K562 (cell line): ENCODE data around the gene ATP13A4. TPM values are rescaled to one million over a fixed set of nuclear protein-coding genes. Genes with fewer than 3 reads are reported as not detected.

Experiments used
- ADNP ChIP-seq: fragments of 200-800 bp; sonication (Bioruptor generic); IDR thresholded peaks from 2 replicates; pipeline ENCODE4 v1.6.1; 2016; ENCODE audit warnings: missing genetic modification characterization, missing compliant biosample characterization
- DEAF1 ChIP-seq: fragments of 450-650 bp; formaldehyde crosslinking; IDR thresholded peaks from 2 replicates; pipeline ENCODE4 v1.4.0; 2020; ENCODE audit warnings: mild to moderate bottlenecking, moderate library complexity
- FOXJ3 ChIP-seq: sonication (generic); formaldehyde crosslinking; IDR thresholded peaks from 2 replicates; pipeline ENCODE4 v1.4.0; 2020; ENCODE audit warnings: mild to moderate bottlenecking, missing genetic modification reagents
- HDGF ChIP-seq: fragments of 450-650 bp; IDR thresholded peaks from 2 replicates; pipeline ENCODE4 v1.6.1; 2016
- HMBOX1 ChIP-seq: sonication (generic); IDR thresholded peaks from 2 replicates; pipeline ENCODE4 v1.6.1; 2016
- HOMEZ ChIP-seq: fragments of 250-450 bp; sonication (Bioruptor Pico); IDR thresholded peaks from 2 replicates; pipeline ENCODE4 v1.4.0; 2020; ENCODE audit warnings: mild to moderate bottlenecking, moderate library complexity
- MCM5 ChIP-seq: fragments of 450-650 bp; IDR thresholded peaks from 2 replicates; pipeline ENCODE4 v1.6.1; 2016; ENCODE audit warnings: low read depth
- MTA2 ChIP-seq: fragments of 450-650 bp; IDR thresholded peaks from 2 replicates; pipeline ENCODE4 v1.6.1; 2016; ENCODE audit warnings: low read depth
- RFX7 ChIP-seq: fragments of 250-450 bp; sonication (Bioruptor Pico); IDR thresholded peaks from 2 replicates; pipeline ENCODE4 v1.5.1; 2021; ENCODE audit warnings: mild to moderate bottlenecking
- SIRT6 ChIP-seq: IDR thresholded peaks from one replicate; pipeline ENCODE4 v1.6.1; 2012; ENCODE audit warnings: low read depth, mild to moderate bottlenecking, control low read depth, inconsistent platforms, low read length, moderate library complexity
- TBP ChIP-seq: optimal IDR thresholded peaks from 2 replicates; pipeline ENCODE3; 2011; ENCODE audit warnings: low read depth, low read length, improper control_type of control experiment
- ZBTB49 ChIP-seq: sonication (generic); formaldehyde crosslinking; IDR thresholded peaks from 2 replicates; pipeline ENCODE4 v1.8.0; 2022; ENCODE audit warnings: missing genetic modification reagents, mild to moderate bottlenecking, borderline replicate concordance
- ZMIZ1 ChIP-seq, 2 experiments: fragments of 150-350 bp in 1 of 2; IDR thresholded peaks; 2 replicates each; pipeline ENCODE4 v1.6.1; 2012 to 2016; ENCODE audit warnings: low read depth in 2 of 2, low read length in 2 of 2, mild to moderate bottlenecking in 1 of 2, moderate library complexity in 1 of 2
- ZNF282 ChIP-seq: sonication (generic); formaldehyde crosslinking; IDR thresholded peaks from 2 replicates; pipeline ENCODE4 v1.8.1; 2023; ENCODE audit warnings: missing genetic modification reagents
- ZNF384 ChIP-seq: IDR thresholded peaks from 2 replicates; pipeline ENCODE4 v1.6.1; 2012; ENCODE audit warnings: low read depth, low read length, improper control_type of control experiment
- ZNF511 ChIP-seq: sonication (generic); formaldehyde crosslinking; IDR thresholded peaks from 2 replicates; pipeline ENCODE4 v1.8.0; 2022; ENCODE audit warnings: mild to moderate bottlenecking, missing genetic modification reagents
- ZSCAN29 ChIP-seq: fragments of 450-650 bp; IDR thresholded peaks from 2 replicates; pipeline ENCODE4 v1.6.1; 2017
- polyA plus RNA-seq, 8 experiments: library from polyadenylated mRNA; depleted of rRNA in 4 of 8; stranded (reverse) in 5 of 8; unstranded in 3 of 8; fragments of >200 nt; fragmentation: Nextera tagmentation in 2 of 8; fragmentation: Illumina TruSeq in 1 of 8; extraction: Ambion mirVana in 2 of 8; extraction: Trizol in 1 of 8; gene quantifications; 2 replicates each; pipeline versions ENCODE4 v1.2.1 to v1.2.3, GENCODE V29; 2011 to 2014; ENCODE audit warnings: inconsistent platforms in 1 of 8, missing spikeins in 1 of 8
- total RNA-seq, 7 experiments: library from RNA; depleted of rRNA in 6 of 7; stranded (reverse); fragments of >200 nt in 6 of 7; fragmentation: Illumina TruSeq in 2 of 7; extraction: Trizol in 2 of 7; gene quantifications; 2 replicates each; pipeline versions ENCODE4 v1.2.1 to v1.2.3, GENCODE V29; 2011 to 2021; ENCODE audit warnings: low replicate concordance in 1 of 7

The ATP13A4 gene
- total and polyA plus RNA-seq, 9 of the 15 experiments (the other 6 are each of a cell fraction or from before 2014, with no cell fraction given) = 0.03 to 0.14 (median 0.07) TPM; not detected in 6

- 0 out of 2 replicates have a peak, but pooled peaks have one; percentile 35 for TF ChIP-seq DEAF1 (CRISPR knock-in tag)
- TF ChIP-seq MTA2 = no peak
- TF ChIP-seq ZNF384 = peak; percentile 50; the same call in 1 of the 2 replicates
- no peak for TF ChIP-seq ADNP (tag)
- no peak for TF ChIP-seq FOXJ3 (CRISPR knock-in tag)
- peak; percentile 75 for TF ChIP-seq TBP
- no peak for TF ChIP-seq HOMEZ (CRISPR knock-in tag)
- TF ChIP-seq HDGF = no peak
- no peak for TF ChIP-seq HMBOX1
- TF ChIP-seq RFX7 (CRISPR knock-in tag) = no peak
- TF ChIP-seq ZNF511 = peak; percentile 87
- no peak for TF ChIP-seq MCM5
- peak in 1 of 2 experiments; percentile 80; a peak in 1 of 4 replicates for TF ChIP-seq ZMIZ1 (IDR thresholded peaks at IDR 0.05; ENCODE audit: low read depth in 2 of 2, low read length in 2 of 2)
- no peak for TF ChIP-seq SIRT6
- TF ChIP-seq ZBTB49 (CRISPR knock-in tag) = no peak
- peak; percentile 75; the same call in 1 of the 2 replicates for TF ChIP-seq ZNF282 (CRISPR knock-in tag)
- peak; percentile 91 for TF ChIP-seq ZSCAN29
Measured at GRCh38 chr3:193592841-193593667, 38.4 kb upstream of the ATP13A4 start, which contains the start of gene OPA1 (continued).
